Activated T-cell treated with anti-CD3 and anti-CD28 coated beads, Interleukin-2, amount 50 U/mL, for 4 hours (primary cell): Measurements from ENCODE around the gene MTAP. TPM values are rescaled to one million over a fixed set of nuclear protein-coding genes. Genes with fewer than 3 reads are reported as not detected.

ENCODE experiments used
- ATAC-seq, 2 donors: fragments of 200-7000 bp; cut with Tn5 transposase; one replicate each; pipeline ENCODE4 v1.10.0; 2021
- DNase-seq: peaks from one replicate; pipeline ENCODE4 v3.0.0-alpha.2; 2020
- H3K27me3 Mint-ChIP-seq: one replicate; pipeline ENCODE4 v1.8.0; 2021; ENCODE audit warnings: low read depth, mixed read lengths
- H3K36me3 Mint-ChIP-seq: one replicate; pipeline ENCODE4 v1.8.0; 2022; ENCODE audit warnings: mixed read lengths; ENCODE audit not compliant: insufficient read depth
- H3K4me1 Mint-ChIP-seq: one replicate; pipeline ENCODE4 v1.8.0; 2021; ENCODE audit warnings: low read depth, mixed read lengths
- H3K4me3 Mint-ChIP-seq: one replicate; pipeline ENCODE4 v1.8.0; 2021; ENCODE audit warnings: mild to moderate bottlenecking, moderate library complexity, mixed read lengths
- H3K9me3 Mint-ChIP-seq: one replicate; pipeline ENCODE4 v1.8.0; 2021; ENCODE audit warnings: mixed read lengths
- total RNA-seq, 3 donors: library from RNA; stranded (reverse); gene quantifications; one replicate each; pipeline ENCODE4 v1.2.1, GENCODE V29; 2021

The MTAP gene
- 10 to 100 TPM; 73.2 to 78.1 (median 76.3) TPM for total RNA-seq

- Mint-ChIP-seq H3K36me3 (peaks cover 8% of the 10 kb centered on the region), H3K9me3 (no peaks in the 10 kb centered on the region), H3K4me3 (peak within 1 kb of the TSS; percentile 100), H3K4me1 (peaks cover 40% of the 10 kb centered on the region), H3K27me3 (peaks cover 13% of the 10 kb centered on the region)
- DNase-seq (peak; percentile 61), ATAC-seq (peak; percentile 86 to 88)
Measured at GRCh38 chr9:21802418-21803000, at the start of gene MTAP. MTAP (plus strand) TSS chr9:21802636; CDS start chr9:21802749, 113 bp downstream.

GRCh38 chr9:21753523-21753922 lies 48.9 kb upstream of the MTAP start:
- DNase-seq (no peak), ATAC-seq (no peak)
- no peak overlapping the region for H3K4me3 Mint-ChIP-seq
- no peaks in the 10 kb centered on the region for H3K36me3 Mint-ChIP-seq
- no peaks in the 10 kb centered on the region for H3K4me1 Mint-ChIP-seq
- peaks cover 18% of the 10 kb centered on the region for H3K27me3 Mint-ChIP-seq
- H3K9me3 Mint-ChIP-seq, result no peaks in the 10 kb centered on the region

GRCh38 chr9:21754741-21755140 lies 47.7 kb upstream of the MTAP start:
- Mint-ChIP-seq H3K27me3 (peaks cover 18% of the 10 kb centered on the region), H3K4me3 (no peak overlapping the region), H3K36me3 (no peaks in the 10 kb centered on the region), H3K4me1 (no peaks in the 10 kb centered on the region), H3K9me3 (no peaks in the 10 kb centered on the region)
- no peak for DNase-seq
- ATAC-seq, result no peak

GRCh38 chr9:21758540-21758939 lies 43.9 kb upstream of the MTAP start:
- Mint-ChIP-seq H3K9me3 (no peaks in the 10 kb centered on the region), H3K36me3 (no peaks in the 10 kb centered on the region), H3K4me3 (no peak overlapping the region), H3K27me3 (peaks cover 26% of the 10 kb centered on the region), H3K4me1 (peaks cover 8% of the 10 kb centered on the region)
- ATAC-seq (no peak), DNase-seq (no peak)

- DNase-seq (no peak), ATAC-seq (peak; percentile 94 to 96)
- no peaks in the 10 kb centered on the region for H3K36me3 Mint-ChIP-seq
- peaks cover 8% of the 10 kb centered on the region for H3K4me1 Mint-ChIP-seq
- no peaks in the 10 kb centered on the region for H3K9me3 Mint-ChIP-seq
- H3K4me3 Mint-ChIP-seq, result no peak overlapping the region
- peaks cover 22% of the 10 kb centered on the region for H3K27me3 Mint-ChIP-seq
Measured at GRCh38 chr9:21761309-21761901, 41.0 kb upstream of the MTAP start.

GRCh38 chr9:21762064-21762463 lies 40.4 kb upstream of the MTAP start:
- H3K4me1 Mint-ChIP-seq, result peaks cover 8% of the 10 kb centered on the region
- DNase-seq (no peak), ATAC-seq (no peak)
- H3K4me3 Mint-ChIP-seq, result no peak overlapping the region
- peaks cover 19% of the 10 kb centered on the region for H3K27me3 Mint-ChIP-seq
- H3K36me3 Mint-ChIP-seq, result no peaks in the 10 kb centered on the region
- no peaks in the 10 kb centered on the region for H3K9me3 Mint-ChIP-seq

GRCh38 chr9:21764846-21765245 lies 37.6 kb upstream of the MTAP start:
- Mint-ChIP-seq H3K36me3 (no peaks in the 10 kb centered on the region), H3K27me3 (peaks cover 16% of the 10 kb centered on the region), H3K4me1 (peaks cover 8% of the 10 kb centered on the region), H3K9me3 (no peaks in the 10 kb centered on the region), H3K4me3 (no peak overlapping the region)
- no peak for ATAC-seq
- DNase-seq, result no peak

GRCh38 chr9:21766096-21766495 lies 36.3 kb upstream of the MTAP start:
- DNase-seq (no peak), ATAC-seq (no peak)
- Mint-ChIP-seq H3K4me1 (peaks cover 14% of the 10 kb centered on the region), H3K4me3 (no peak overlapping the region), H3K9me3 (no peaks in the 10 kb centered on the region), H3K36me3 (peaks cover 2% of the 10 kb centered on the region), H3K27me3 (peaks cover 15% of the 10 kb centered on the region)

- no peaks in the 10 kb centered on the region for H3K9me3 Mint-ChIP-seq
- H3K4me3 Mint-ChIP-seq, result no peak overlapping the region
- peaks cover 2% of the 10 kb centered on the region for H3K36me3 Mint-ChIP-seq
- peaks cover 8% of the 10 kb centered on the region for H3K4me1 Mint-ChIP-seq
- ATAC-seq (peak; percentile 30 to 46), DNase-seq (no peak)
- no peaks in the 10 kb centered on the region for H3K27me3 Mint-ChIP-seq
Measured at GRCh38 chr9:21770871-21771560, 31.4 kb upstream of the MTAP start.

GRCh38 chr9:21777701-21778100 lies 24.7 kb upstream of the MTAP start:
- DNase-seq (no peak), ATAC-seq (no peak)
- no peaks in the 10 kb centered on the region for H3K36me3 Mint-ChIP-seq
- no peaks in the 10 kb centered on the region for H3K9me3 Mint-ChIP-seq
- H3K4me1 Mint-ChIP-seq, result peaks cover 3% of the 10 kb centered on the region
- H3K27me3 Mint-ChIP-seq, result no peaks in the 10 kb centered on the region
- no peak overlapping the region for H3K4me3 Mint-ChIP-seq

GRCh38 chr9:21778304-21778703 lies 24.1 kb upstream of the MTAP start:
- peaks cover 3% of the 10 kb centered on the region for H3K4me1 Mint-ChIP-seq
- no peak for DNase-seq
- H3K27me3 Mint-ChIP-seq, result no peaks in the 10 kb centered on the region
- ATAC-seq, result no peak
- no peak overlapping the region for H3K4me3 Mint-ChIP-seq
- H3K9me3 Mint-ChIP-seq, result no peaks in the 10 kb centered on the region
- H3K36me3 Mint-ChIP-seq, result no peaks in the 10 kb centered on the region

- Mint-ChIP-seq H3K4me3 (no peak overlapping the region), H3K4me1 (peaks cover 3% of the 10 kb centered on the region), H3K36me3 (no peaks in the 10 kb centered on the region), H3K27me3 (no peaks in the 10 kb centered on the region), H3K9me3 (no peaks in the 10 kb centered on the region)
- no peak for ATAC-seq
- no peak for DNase-seq
Measured at GRCh38 chr9:21779397-21779796, 23.0 kb upstream of the MTAP start.

- no peaks in the 10 kb centered on the region for H3K27me3 Mint-ChIP-seq
- peaks cover 3% of the 10 kb centered on the region for H3K4me1 Mint-ChIP-seq
- H3K9me3 Mint-ChIP-seq, result no peaks in the 10 kb centered on the region
- no peak overlapping the region for H3K4me3 Mint-ChIP-seq
- H3K36me3 Mint-ChIP-seq, result no peaks in the 10 kb centered on the region
- DNase-seq (no peak), ATAC-seq (no peak)
Measured at GRCh38 chr9:21781656-21782055, 20.8 kb upstream of the MTAP start.

- Mint-ChIP-seq H3K36me3 (no peaks in the 10 kb centered on the region), H3K4me1 (peaks cover 3% of the 10 kb centered on the region), H3K4me3 (no peak overlapping the region), H3K9me3 (no peaks in the 10 kb centered on the region), H3K27me3 (no peaks in the 10 kb centered on the region)
- ATAC-seq (no peak), DNase-seq (no peak)
Measured at GRCh38 chr9:21782205-21782604, 20.2 kb upstream of the MTAP start.

- no peaks in the 10 kb centered on the region for H3K9me3 Mint-ChIP-seq
- DNase-seq (no peak), ATAC-seq (no peak)
- peaks cover 4% of the 10 kb centered on the region for H3K4me1 Mint-ChIP-seq
- H3K36me3 Mint-ChIP-seq, result no peaks in the 10 kb centered on the region
- peaks cover 3% of the 10 kb centered on the region for H3K27me3 Mint-ChIP-seq
- H3K4me3 Mint-ChIP-seq, result no peak overlapping the region
Measured at GRCh38 chr9:21788752-21789151, 13.7 kb upstream of the MTAP start.
